ENCODE results near the gene LRRC56.

The LRRC56 gene

DNA sequence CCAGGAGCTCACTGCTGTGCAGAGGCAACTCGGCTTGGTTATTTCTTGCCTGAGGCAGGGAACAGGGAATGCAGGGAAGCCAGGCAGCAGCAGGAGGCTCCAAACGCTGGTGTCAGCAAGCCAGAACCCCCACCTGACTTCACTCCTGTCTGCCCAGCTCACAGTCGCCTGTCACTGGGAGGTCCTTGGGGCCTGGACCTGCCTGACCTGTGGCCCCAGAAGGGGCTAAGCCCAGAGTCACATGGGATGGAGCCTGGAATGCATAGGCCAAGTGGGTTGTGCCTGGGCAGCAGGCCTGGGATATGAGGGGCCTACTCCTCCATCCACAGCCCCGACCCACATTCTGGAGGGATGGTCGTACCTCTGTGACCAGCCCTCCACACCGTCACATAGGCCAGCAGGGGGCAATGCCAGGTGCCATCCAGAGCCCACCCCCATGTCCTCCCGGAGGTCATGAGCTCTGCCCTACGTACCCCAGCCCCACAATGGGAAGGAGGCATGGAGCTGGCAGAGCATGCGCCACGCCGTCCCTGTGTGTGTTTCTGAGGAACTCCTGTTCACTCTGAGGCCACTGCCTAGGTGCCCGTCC is 28.7 kb downstream of the LRRC56 start:
- no peaks in the 10 kb centered on the region for H3K27me3 ChIP-seq
- H3K36me3 ChIP-seq, result no peaks in the 10 kb centered on the region
- no peak overlapping the region for H3K4me3 ChIP-seq (ENCODE audit: low read depth, low read length)
- H3K9me3 ChIP-seq, result no peaks in the 10 kb centered on the region
- TF ChIP-seq, protein P1, sequence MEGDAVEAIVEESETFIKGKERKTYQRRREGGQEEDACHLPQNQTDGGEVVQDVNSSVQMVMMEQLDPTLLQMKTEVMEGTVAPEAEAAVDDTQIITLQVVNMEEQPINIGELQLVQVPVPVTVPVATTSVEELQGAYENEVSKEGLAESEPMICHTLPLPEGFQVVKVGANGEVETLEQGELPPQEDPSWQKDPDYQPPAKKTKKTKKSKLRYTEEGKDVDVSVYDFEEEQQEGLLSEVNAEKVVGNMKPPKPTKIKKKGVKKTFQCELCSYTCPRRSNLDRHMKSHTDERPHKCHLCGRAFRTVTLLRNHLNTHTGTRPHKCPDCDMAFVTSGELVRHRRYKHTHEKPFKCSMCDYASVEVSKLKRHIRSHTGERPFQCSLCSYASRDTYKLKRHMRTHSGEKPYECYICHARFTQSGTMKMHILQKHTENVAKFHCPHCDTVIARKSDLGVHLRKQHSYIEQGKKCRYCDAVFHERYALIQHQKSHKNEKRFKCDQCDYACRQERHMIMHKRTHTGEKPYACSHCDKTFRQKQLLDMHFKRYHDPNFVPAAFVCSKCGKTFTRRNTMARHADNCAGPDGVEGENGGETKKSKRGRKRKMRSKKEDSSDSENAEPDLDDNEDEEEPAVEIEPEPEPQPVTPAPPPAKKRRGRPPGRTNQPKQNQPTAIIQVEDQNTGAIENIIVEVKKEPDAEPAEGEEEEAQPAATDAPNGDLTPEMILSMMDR (IDR thresholded peaks at IDR 0.05; ENCODE audit: low read depth, low read length), result no peak
- DNase-seq, result no peak
- no peaks in the 10 kb centered on the region for H3K4me1 ChIP-seq

- Histone ChIP-seq H3K36me3 (no peaks in the 10 kb centered on the region), H3K9me3 (no peaks in the 10 kb centered on the region), H3K4me1 (no peaks in the 10 kb centered on the region), H3K4me3 (ENCODE audit: low read depth, low read length) (peak overlapping the region; percentile 51), H3K27me3 (no peaks in the 10 kb centered on the region)
- TF ChIP-seq, protein P1 (IDR thresholded peaks at IDR 0.05; ENCODE audit: low read depth, low read length), result no peak
- no peak for DNase-seq
Measured at GRCh38 chr11:567011-567628, 29.8 kb downstream of the LRRC56 start.

- H3K9me3 ChIP-seq, result no peaks in the 10 kb centered on the region
- DNase-seq, result no peak
- H3K27me3 ChIP-seq, result no peaks in the 10 kb centered on the region
- TF ChIP-seq, protein P1 (IDR thresholded peaks at IDR 0.05; ENCODE audit: low read depth, low read length), result no peak
- no peaks in the 10 kb centered on the region for H3K4me1 ChIP-seq
- H3K36me3 ChIP-seq, result no peaks in the 10 kb centered on the region
- H3K4me3 ChIP-seq (ENCODE audit: low read depth, low read length), result peak overlapping the region; percentile 51
Measured at GRCh38 chr11:567629-568292, 30.4 kb downstream of the LRRC56 start.

- H3K36me3 ChIP-seq, result no peaks in the 10 kb centered on the region
- no peaks in the 10 kb centered on the region for H3K27me3 ChIP-seq
- peak; percentile 93 for DNase-seq
- peak overlapping the region; percentile 53 for H3K4me3 ChIP-seq (ENCODE audit: low read depth, low read length)
- H3K9me3 ChIP-seq, result no peaks in the 10 kb centered on the region
- TF ChIP-seq, protein P1 (IDR thresholded peaks at IDR 0.05; ENCODE audit: low read depth, low read length), result no peak
- H3K4me1 ChIP-seq, result no peaks in the 10 kb centered on the region
Measured at GRCh38 chr11:568306-569157, 31.2 kb downstream of the LRRC56 start.

DNA sequence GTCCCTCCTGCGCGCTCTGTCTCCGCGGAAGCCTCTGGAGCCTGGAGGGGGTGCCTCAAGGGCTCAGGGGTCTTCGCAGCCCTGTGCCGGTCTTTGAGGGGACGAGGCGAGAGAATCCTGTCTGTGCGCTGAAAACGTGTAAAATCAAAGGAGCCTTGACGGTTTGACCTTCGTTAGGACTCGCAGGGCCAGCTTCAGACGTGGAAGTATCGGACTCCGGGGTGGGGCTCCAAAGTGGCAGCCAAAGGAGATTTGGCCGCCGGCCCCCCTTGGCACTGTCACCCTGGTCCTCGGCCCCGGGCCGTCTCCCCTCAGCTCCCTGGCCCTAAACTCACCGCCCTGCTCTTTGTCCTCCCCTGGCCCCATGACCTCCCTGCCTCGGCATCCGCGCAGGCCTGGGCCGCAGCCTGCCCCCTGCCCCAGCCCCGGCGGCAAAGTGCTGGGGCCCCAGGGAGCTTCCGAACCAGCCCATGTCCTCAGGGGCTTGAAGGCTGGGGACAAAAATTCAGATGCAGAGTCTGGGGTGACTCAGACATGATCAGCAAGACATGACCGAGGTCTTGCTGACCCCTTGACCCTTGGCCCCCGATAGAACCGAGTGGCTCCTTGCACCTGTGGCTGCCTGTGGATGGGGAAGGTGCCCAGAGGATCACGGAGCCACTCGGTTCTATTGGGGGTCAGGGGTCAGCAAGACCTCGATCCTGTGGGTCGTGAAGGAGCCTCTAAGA is 32.0 kb downstream of the LRRC56 start:
- Histone ChIP-seq H3K9me3 (no peaks in the 10 kb centered on the region), H3K4me1 (no peaks in the 10 kb centered on the region), H3K27me3 (no peaks in the 10 kb centered on the region), H3K36me3 (no peaks in the 10 kb centered on the region), H3K4me3 (ENCODE audit: low read depth, low read length) (peak overlapping the region; percentile 53)
- TF ChIP-seq, protein P1 (IDR thresholded peaks at IDR 0.05; ENCODE audit: low read depth, low read length), result no peak
- no peak for DNase-seq

Data from BE2C (cell line).